GM12892 (cell line): Measurements from ENCODE around the gene ZNRD2.

Experiments used
- POLR2A ChIP-seq: IDR thresholded peaks from 2 replicates; pipeline ENCODE4 v1.6.1; 2011; ENCODE audit warnings: low read depth, low read length, control low read depth
- TAF1 ChIP-seq: IDR thresholded peaks from 2 replicates; pipeline ENCODE4 v1.6.1; 2011; ENCODE audit warnings: low read depth, mild to moderate bottlenecking, control low read depth, low read length, borderline replicate concordance

GRCh38 chr11:65576867-65577755, 6.8 kb downstream of the ZNRD2 start:
- TF ChIP-seq POLR2A (no peak), TAF1 (no peak)
